Activated CD8-positive, alpha-beta memory T cell treated with anti-CD3 and anti-CD28 coated beads, Interleukin-2, amount 10 ng/mL, durations not matched to agents 7 days and 5 days (primary cell): ENCODE measurements around the gene RAB8B. TPM values are rescaled to one million over a fixed set of nuclear protein-coding genes. Genes with fewer than 3 reads are reported as not detected.

ENCODE experiments used
- ATAC-seq: fragments of 150-1000 bp; cut with Tn5 transposase; one replicate; pipeline ENCODE4 v1.10.0; 2021; ENCODE audit warnings: moderate library complexity
- CTCF ChIA-PET: fragments of 350-600 bp; sonication (Branson Sonifier 250); formaldehyde crosslinking; loops from one replicate; lab custom pipeline; 2021; ENCODE audit warnings: antibody characterized with exemption; lab: Charles Lee
- DNase-seq: peaks from one replicate; pipeline ENCODE4 v3.0.0-alpha.2; 2020
- H3K27ac Mint-ChIP-seq: one replicate; pipeline ENCODE4 v1.8.0; 2021; ENCODE audit warnings: mild to moderate bottlenecking, mixed read lengths
- H3K27me3 Mint-ChIP-seq: one replicate; pipeline ENCODE4 v1.8.0; 2021; ENCODE audit warnings: mixed read lengths
- H3K36me3 Mint-ChIP-seq: one replicate; pipeline ENCODE4 v1.8.0; 2021; ENCODE audit warnings: mild to moderate bottlenecking, mixed read lengths
- H3K4me1 Mint-ChIP-seq: one replicate; pipeline ENCODE4 v1.8.0; 2021; ENCODE audit warnings: mixed read lengths
- H3K4me3 Mint-ChIP-seq: one replicate; pipeline ENCODE4 v1.8.0; 2021; ENCODE audit warnings: mild to moderate bottlenecking, moderate library complexity, mixed read lengths
- H3K9me3 Mint-ChIP-seq: one replicate; pipeline ENCODE4 v1.8.0; 2022; ENCODE audit warnings: low read depth, mixed read lengths
- total RNA-seq, 2 experiments: library from RNA; stranded (reverse); gene quantifications; one replicate each; pipeline ENCODE4 v1.2.3, GENCODE V29; 2021

RAB8B gene
- total RNA-seq, 2 experiments from 2014 or later = 94.8 to 128 TPM

- ATAC-seq (no peak), DNase-seq (no peak)
- Mint-ChIP-seq H3K9me3 (no peaks in the 10 kb centered on the region), H3K27ac (peak overlapping the region; percentile 90), H3K4me1 (peaks cover 52% of the 10 kb centered on the region), H3K36me3 (peaks cover 17% of the 10 kb centered on the region), H3K27me3 (no peaks in the 10 kb centered on the region), H3K4me3 (peak overlapping the region; percentile 96)
- CTCF ChIA-PET = interaction anchor here (0.8 to 4.7 kb wide), 5 partner anchors 12 to 261 kb away, joined by 3 to 32 read pairs (median 11); no protein-coding TSS in a partner anchor
These were observed 749 bp downstream of the RAB8B start for GRCh38 chr15:63189941-63190768.

GRCh38 chr15:63190769-63191649 is 1.6 kb downstream of the RAB8B start:
- peaks cover 19% of the 10 kb centered on the region for H3K36me3 Mint-ChIP-seq
- CTCF ChIA-PET = interaction anchor here (0.8 to 4.7 kb wide), 9 partner anchors 11 to 296 kb away, joined by 3 to 32 read pairs (median 6); partner anchors contain the start of gene RPS27L
- peaks cover 61% of the 10 kb centered on the region for H3K4me1 Mint-ChIP-seq
- H3K4me3 Mint-ChIP-seq = peak overlapping the region; percentile 96
- ATAC-seq (no peak), DNase-seq (no peak)
- H3K27me3 Mint-ChIP-seq = no peaks in the 10 kb centered on the region
- H3K9me3 Mint-ChIP-seq = no peaks in the 10 kb centered on the region
- H3K27ac Mint-ChIP-seq = peak overlapping the region; percentile 100

GRCh38 chr15:63191895-63192618 is 2.7 kb downstream of the RAB8B start:
- no peaks in the 10 kb centered on the region for H3K27me3 Mint-ChIP-seq
- peak overlapping the region; percentile 96 for H3K4me3 Mint-ChIP-seq
- H3K9me3 Mint-ChIP-seq = no peaks in the 10 kb centered on the region
- peak overlapping the region; percentile 100 for H3K27ac Mint-ChIP-seq
- DNase-seq = peak; percentile 81
- ATAC-seq = peak; percentile 43
- CTCF ChIA-PET = interaction anchor here (0.6 to 4.7 kb wide), 11 partner anchors 10 to 295 kb away, joined by 3 to 32 read pairs (median 6); partner anchors contain the start of gene RPS27L
- peaks cover 70% of the 10 kb centered on the region for H3K4me1 Mint-ChIP-seq
- H3K36me3 Mint-ChIP-seq = peaks cover 19% of the 10 kb centered on the region

GRCh38 chr15:63192619-63193206 is 3.3 kb downstream of the RAB8B start:
- Mint-ChIP-seq H3K4me1 (peaks cover 71% of the 10 kb centered on the region), H3K27me3 (no peaks in the 10 kb centered on the region), H3K9me3 (no peaks in the 10 kb centered on the region), H3K27ac (peak overlapping the region; percentile 100), H3K36me3 (peaks cover 22% of the 10 kb centered on the region), H3K4me3 (peak overlapping the region; percentile 96)
- ATAC-seq (no peak), DNase-seq (peak; percentile 56)
- CTCF ChIA-PET = interaction anchor here (0.6 to 4.7 kb wide), 10 partner anchors 10 to 172 kb away, joined by 3 to 32 read pairs (median 6); no protein-coding TSS in a partner anchor

GRCh38 chr15:63194302-63194701 is 4.9 kb downstream of the RAB8B start:
- H3K27me3 Mint-ChIP-seq = no peaks in the 10 kb centered on the region
- CTCF ChIA-PET = interaction anchor here (0.9 to 4.7 kb wide), 7 partner anchors 8 to 147 kb away, joined by 3 to 32 read pairs (median 6); no protein-coding TSS in a partner anchor
- H3K36me3 Mint-ChIP-seq = peaks cover 34% of the 10 kb centered on the region
- no peaks in the 10 kb centered on the region for H3K9me3 Mint-ChIP-seq
- peak overlapping the region; percentile 70 for H3K4me3 Mint-ChIP-seq
- ATAC-seq (no peak), DNase-seq (no peak)
- H3K4me1 Mint-ChIP-seq = peaks cover 77% of the 10 kb centered on the region
- peak overlapping the region; percentile 100 for H3K27ac Mint-ChIP-seq

GRCh38 chr15:63194880-63195568 is 5.6 kb downstream of the RAB8B start:
- peak overlapping the region; percentile 62 for H3K27ac Mint-ChIP-seq
- CTCF ChIA-PET = interaction anchor here (0.9 to 4.7 kb wide), 8 partner anchors 7 to 414 kb away, joined by 3 to 32 read pairs (median 4); partner anchors contain the start of gene RPS27L
- peaks cover 34% of the 10 kb centered on the region for H3K36me3 Mint-ChIP-seq
- peak overlapping the region; percentile 53 for H3K4me3 Mint-ChIP-seq
- DNase-seq (no peak), ATAC-seq (no peak)
- H3K4me1 Mint-ChIP-seq = peaks cover 83% of the 10 kb centered on the region
- H3K27me3 Mint-ChIP-seq = no peaks in the 10 kb centered on the region
- H3K9me3 Mint-ChIP-seq = no peaks in the 10 kb centered on the region

- H3K36me3 Mint-ChIP-seq = peaks cover 38% of the 10 kb centered on the region
- ATAC-seq = no peak
These were observed 6.2 kb downstream of the RAB8B start for GRCh38 chr15:63195569-63196015.

GRCh38 chr15:63196842-63197241 is 7.4 kb downstream of the RAB8B start:
- H3K36me3 Mint-ChIP-seq = peaks cover 42% of the 10 kb centered on the region
- H3K27me3 Mint-ChIP-seq = no peaks in the 10 kb centered on the region
- CTCF ChIA-PET = interaction anchor here (1.3 to 2.2 kb wide), 2 partner anchors 9 to 14 kb away, joined by 3 to 6 read pairs; no protein-coding TSS in a partner anchor
- ATAC-seq (no peak), DNase-seq (no peak)
- no peak overlapping the region for H3K4me3 Mint-ChIP-seq
- peak overlapping the region; percentile 6 for H3K27ac Mint-ChIP-seq
- H3K9me3 Mint-ChIP-seq = no peaks in the 10 kb centered on the region
- peaks cover 90% of the 10 kb centered on the region for H3K4me1 Mint-ChIP-seq

More at GRCh38 chr15:63195569-63196015, 6.2 kb downstream of the RAB8B start:
- no peaks in the 10 kb centered on the region for H3K27me3 Mint-ChIP-seq
- DNase-seq = no peak
- H3K4me1 Mint-ChIP-seq = peaks cover 85% of the 10 kb centered on the region
- peak overlapping the region; percentile 53 for H3K4me3 Mint-ChIP-seq
- peak overlapping the region; percentile 62 for H3K27ac Mint-ChIP-seq
- CTCF ChIA-PET = interaction anchor here (0.9 to 3.6 kb wide), 4 partner anchors 9 to 414 kb away, joined by 3 to 15 read pairs (median 9); partner anchors contain the start of gene RPS27L
- H3K9me3 Mint-ChIP-seq = no peaks in the 10 kb centered on the region

GRCh38 chr15:63197626-63198025 is 8.2 kb downstream of the RAB8B start:
- no peaks in the 10 kb centered on the region for H3K27me3 Mint-ChIP-seq
- H3K4me1 Mint-ChIP-seq = peaks cover 89% of the 10 kb centered on the region
- H3K9me3 Mint-ChIP-seq = no peaks in the 10 kb centered on the region
- no peak for ATAC-seq
- peaks cover 42% of the 10 kb centered on the region for H3K36me3 Mint-ChIP-seq
- H3K4me3 Mint-ChIP-seq = no peak overlapping the region
- CTCF ChIA-PET = interaction anchor here (0.6 to 2.2 kb wide), 5 partner anchors 9 to 75 kb away, joined by 3 to 6 read pairs (median 3); no protein-coding TSS in a partner anchor
- H3K27ac Mint-ChIP-seq = no peak overlapping the region
- DNase-seq = no peak

- peaks cover 40% of the 10 kb centered on the region for H3K36me3 Mint-ChIP-seq
- ATAC-seq (no peak), DNase-seq (no peak)
- CTCF ChIA-PET = interaction anchor here (0.6 to 2.2 kb wide), 4 partner anchors 13 to 74 kb away, joined by 3 to 6 read pairs (median 4); no protein-coding TSS in a partner anchor
- H3K4me3 Mint-ChIP-seq = no peak overlapping the region
- peak overlapping the region; percentile 40 for H3K27ac Mint-ChIP-seq
- H3K27me3 Mint-ChIP-seq = no peaks in the 10 kb centered on the region
- peaks cover 90% of the 10 kb centered on the region for H3K4me1 Mint-ChIP-seq
- no peaks in the 10 kb centered on the region for H3K9me3 Mint-ChIP-seq
These were observed 9.2 kb downstream of the RAB8B start for GRCh38 chr15:63198371-63199250.
